Stimulated activated memory B cell treated with anti-CD40 and anti-IgM and Interleukin-4, amounts not matched to agents 10 μg/mL and 1 μg/mL and 100 μg/mL, for 72 hours (primary cell): ENCODE data around the gene SLC26A1.
A peak's percentile ranks its signal among the peaks of the same experiment; 100 is the strongest.

ENCODE experiments used
- ATAC-seq: fragments of 150-1000 bp; cut with Tn5 transposase; 2 replicates; pipeline ENCODE4 v1.10.0; 2021
- H3K27ac Mint-ChIP-seq: one replicate; pipeline ENCODE4 v1.8.0; 2022; ENCODE audit warnings: mild to moderate bottlenecking, mixed read lengths
- H3K27me3 Mint-ChIP-seq: one replicate; pipeline ENCODE4 v1.8.0; 2022; ENCODE audit warnings: mixed read lengths
- H3K36me3 Mint-ChIP-seq: one replicate; pipeline ENCODE4 v1.8.0; 2022; ENCODE audit warnings: mixed read lengths
- H3K4me1 Mint-ChIP-seq: one replicate; pipeline ENCODE4 v1.8.0; 2022; ENCODE audit warnings: mixed read lengths
- H3K4me3 Mint-ChIP-seq: one replicate; pipeline ENCODE4 v1.8.0; 2022; ENCODE audit warnings: mild to moderate bottlenecking, moderate library complexity, mixed read lengths
- H3K9me3 Mint-ChIP-seq: one replicate; pipeline ENCODE4 v1.8.0; 2022; ENCODE audit warnings: mixed read lengths

The SLC26A1 gene

GRCh38 chr4:972651-973424 lies 20.4 kb downstream of the SLC26A1 start:
- no peak overlapping the region for H3K27ac Mint-ChIP-seq
- H3K9me3 Mint-ChIP-seq = no peaks in the 10 kb centered on the region
- peak; percentile 58 for ATAC-seq
- H3K4me3 Mint-ChIP-seq = peak overlapping the region; percentile 71
- H3K36me3 Mint-ChIP-seq = no peaks in the 10 kb centered on the region
- H3K27me3 Mint-ChIP-seq = no peaks in the 10 kb centered on the region
- peaks cover 21% of the 10 kb centered on the region for H3K4me1 Mint-ChIP-seq

- Mint-ChIP-seq H3K4me3 (peak overlapping the region; percentile 71), H3K27ac (no peak overlapping the region), H3K9me3 (no peaks in the 10 kb centered on the region), H3K27me3 (no peaks in the 10 kb centered on the region), H3K36me3 (no peaks in the 10 kb centered on the region), H3K4me1 (peaks cover 21% of the 10 kb centered on the region)
- no peak for ATAC-seq
Measured at GRCh38 chr4:971666-972500, 21.3 kb downstream of the SLC26A1 start.

- Mint-ChIP-seq H3K36me3 (peaks cover under 1% of the 10 kb centered on the region), H3K27ac (no peak overlapping the region), H3K4me1 (peaks cover 21% of the 10 kb centered on the region), H3K9me3 (no peaks in the 10 kb centered on the region), H3K4me3 (peak overlapping the region; percentile 36), H3K27me3 (no peaks in the 10 kb centered on the region)
- no peak for ATAC-seq
Measured at GRCh38 chr4:970854-971520, 22.2 kb downstream of the SLC26A1 start.

GRCh38 chr4:970046-970745 lies 23.0 kb downstream of the SLC26A1 start:
- Mint-ChIP-seq H3K4me1 (peaks cover 21% of the 10 kb centered on the region), H3K27ac (no peak overlapping the region), H3K36me3 (peaks cover 4% of the 10 kb centered on the region), H3K4me3 (no peak overlapping the region), H3K27me3 (no peaks in the 10 kb centered on the region), H3K9me3 (no peaks in the 10 kb centered on the region)
- ATAC-seq = no peak

GRCh38 chr4:968621-969394 lies 24.4 kb downstream of the SLC26A1 start:
- H3K27ac Mint-ChIP-seq = no peak overlapping the region
- H3K9me3 Mint-ChIP-seq = no peaks in the 10 kb centered on the region
- H3K36me3 Mint-ChIP-seq = peaks cover 4% of the 10 kb centered on the region
- H3K27me3 Mint-ChIP-seq = no peaks in the 10 kb centered on the region
- H3K4me3 Mint-ChIP-seq = peak overlapping the region; percentile 29
- no peak for ATAC-seq
- peaks cover 21% of the 10 kb centered on the region for H3K4me1 Mint-ChIP-seq

GRCh38 chr4:968221-968620 lies 25.0 kb downstream of the SLC26A1 start:
- no peak for ATAC-seq
- H3K9me3 Mint-ChIP-seq = no peaks in the 10 kb centered on the region
- H3K4me1 Mint-ChIP-seq = peaks cover 21% of the 10 kb centered on the region
- H3K27ac Mint-ChIP-seq = no peak overlapping the region
- peaks cover 4% of the 10 kb centered on the region for H3K36me3 Mint-ChIP-seq
- no peaks in the 10 kb centered on the region for H3K27me3 Mint-ChIP-seq
- peak overlapping the region; percentile 29 for H3K4me3 Mint-ChIP-seq

- Mint-ChIP-seq H3K4me3 (no peak overlapping the region), H3K4me1 (peaks cover 21% of the 10 kb centered on the region), H3K27ac (no peak overlapping the region), H3K27me3 (no peaks in the 10 kb centered on the region), H3K9me3 (no peaks in the 10 kb centered on the region), H3K36me3 (peaks cover 6% of the 10 kb centered on the region)
- peak; percentile 43 for ATAC-seq
Measured at GRCh38 chr4:967113-968104, 25.8 kb downstream of the SLC26A1 start.

- H3K4me3 Mint-ChIP-seq = no peak overlapping the region
- peaks cover 13% of the 10 kb centered on the region for H3K4me1 Mint-ChIP-seq
- peaks cover 12% of the 10 kb centered on the region for H3K36me3 Mint-ChIP-seq
- no peak overlapping the region for H3K27ac Mint-ChIP-seq
- H3K9me3 Mint-ChIP-seq = no peaks in the 10 kb centered on the region
- ATAC-seq = no peak
- no peaks in the 10 kb centered on the region for H3K27me3 Mint-ChIP-seq
Measured at GRCh38 chr4:966266-967112, 26.7 kb downstream of the SLC26A1 start.

- Mint-ChIP-seq H3K27me3 (no peaks in the 10 kb centered on the region), H3K36me3 (peaks cover 12% of the 10 kb centered on the region), H3K27ac (no peak overlapping the region), H3K4me3 (no peak overlapping the region), H3K4me1 (peaks cover 7% of the 10 kb centered on the region), H3K9me3 (no peaks in the 10 kb centered on the region)
- no peak for ATAC-seq
Measured at GRCh38 chr4:965766-966134, 27.5 kb downstream of the SLC26A1 start.

- no peaks in the 10 kb centered on the region for H3K27me3 Mint-ChIP-seq
- H3K36me3 Mint-ChIP-seq = peaks cover 12% of the 10 kb centered on the region
- H3K9me3 Mint-ChIP-seq = no peaks in the 10 kb centered on the region
- H3K4me1 Mint-ChIP-seq = peaks cover 7% of the 10 kb centered on the region
- ATAC-seq = no peak
- no peak overlapping the region for H3K4me3 Mint-ChIP-seq
- H3K27ac Mint-ChIP-seq = no peak overlapping the region
Measured at GRCh38 chr4:965048-965765, 28.0 kb downstream of the SLC26A1 start.

- H3K27me3 Mint-ChIP-seq = no peaks in the 10 kb centered on the region
- no peak overlapping the region for H3K4me3 Mint-ChIP-seq
- ATAC-seq = no peak
- peaks cover 12% of the 10 kb centered on the region for H3K36me3 Mint-ChIP-seq
- H3K27ac Mint-ChIP-seq = no peak overlapping the region
- H3K9me3 Mint-ChIP-seq = no peaks in the 10 kb centered on the region
- peaks cover 7% of the 10 kb centered on the region for H3K4me1 Mint-ChIP-seq
Measured at GRCh38 chr4:964346-965025, 28.7 kb downstream of the SLC26A1 start.
